Lower leg skin (tissue), 4 donors: ENCODE results near the gene TTC8. TPM values are rescaled to one million over a fixed set of nuclear protein-coding genes. Genes with fewer than 3 reads are reported as not detected.
A peak's percentile ranks its signal among the peaks of the same experiment; 100 is the strongest.

Experiments used
- DNase-seq, 2 donors: peaks; one replicate each; pipeline ENCODE4 v3.0.0-alpha.2; 2019; ENCODE audit warnings: low spot score in 2 of 2
- H3K4me3 ChIP-seq: fragments of 200-600 bp; sonication (generic); 2 replicates; pipeline ENCODE4 v1.5.1; 2017; ENCODE audit warnings: mild to moderate bottlenecking, low read depth; ENCODE audit not compliant: poor library complexity, severe bottlenecking
- CTCF ChIP-seq, 3 donors: fragments of 450-650 bp; IDR thresholded peaks; one replicate each; pipeline ENCODE4 v1.5.1; 2016; ENCODE audit warnings: antibody characterized with exemption in 3 of 3, mild to moderate bottlenecking in 3 of 3, moderate library complexity in 2 of 3
- POLR2A ChIP-seq, 2 donors: fragments of 450-650 bp; IDR thresholded peaks; one replicate each; pipeline ENCODE4 v1.6.1; 2016 to 2017; ENCODE audit warnings: antibody characterized with exemption in 2 of 2, mild to moderate bottlenecking in 1 of 2, moderate library complexity in 1 of 2
- WGBS, 2 donors: methylation state at CpG; one replicate each; pipeline ENCODE4 v1.1.5; 2018; 5-methylcytosine and 5-hydroxymethylcytosine counted together
- intact Hi-C: fragments of 100-400 bp; cut with DNase I; formaldehyde crosslinking; loops from one replicate; pipeline ENCODE4 v1.15.0; 2023; ENCODE audit warnings: low total_unique reads
- total RNA-seq, 4 donors: library from RNA; depleted of rRNA; stranded (reverse); fragments of >200 nt; gene quantifications; one replicate each; pipeline ENCODE4 v1.1.0, GENCODE V29; 2016

Gene TTC8
- total RNA-seq, 4 donors from 2014 or later, result 11.6 to 18.6 (median 17.9) TPM

- no peak for TF ChIP-seq POLR2A (IDR thresholded peaks at IDR 0.05)
- TF ChIP-seq CTCF (IDR thresholded peaks at IDR 0.05), result no peak
- peak in 1 of 2 donors; percentile 26 for DNase-seq
- no peak overlapping the region for H3K4me3 ChIP-seq
- WGBS, 2 donors, result 77 to 79% methylated on average over 3 of the region's 3 CpGs
- intact Hi-C loops, result no loop called here
Observed at GRCh38 chr14:88901991-88902390, 77.5 kb downstream of the TTC8 start.

- H3K4me3 ChIP-seq, result no peak overlapping the region
- peak in 1 of 2 donors; percentile 10 for DNase-seq
- no peak for TF ChIP-seq POLR2A (IDR thresholded peaks at IDR 0.05)
- TF ChIP-seq CTCF (IDR thresholded peaks at IDR 0.05), result no peak
- intact Hi-C loops, result no loop called here
- WGBS, 2 donors, result 90 to 96% methylated on average over 1 of the region's 1 CpG
Observed at GRCh38 chr14:88902850-88903249, 78.4 kb downstream of the TTC8 start.

- TF ChIP-seq CTCF (IDR thresholded peaks at IDR 0.05) (no peak), POLR2A (IDR thresholded peaks at IDR 0.05) (no peak)
- no peak for DNase-seq
- no peak overlapping the region for H3K4me3 ChIP-seq
- WGBS, 2 donors, result 74 to 76% methylated on average over 3 of the region's 3 CpGs
- intact Hi-C loops, result no loop called here
Observed at GRCh38 chr14:88904206-88904647, 79.8 kb downstream of the TTC8 start.

GRCh38 chr14:88904864-88905263, 80.4 kb downstream of the TTC8 start:
- intact Hi-C loops, result no loop called here
- 72 to 76% methylated on average over 5 of the region's 5 CpGs for WGBS, 2 donors

GRCh38 chr14:88908216-88908615, 83.8 kb downstream of the TTC8 start:
- 51 to 58% methylated on average over 1 of the region's 1 CpG for WGBS, 2 donors
- no peak overlapping the region for H3K4me3 ChIP-seq
- peak in 1 of 2 donors; percentile 17 for DNase-seq
- no peak for TF ChIP-seq POLR2A (IDR thresholded peaks at IDR 0.05)
- TF ChIP-seq CTCF (IDR thresholded peaks at IDR 0.05), result no peak
- intact Hi-C loops, result no loop called here

More at GRCh38 chr14:88904864-88905263, 80.4 kb downstream of the TTC8 start:
- DNase-seq, result no peak
- TF ChIP-seq POLR2A (IDR thresholded peaks at IDR 0.05), result no peak
- TF ChIP-seq CTCF (IDR thresholded peaks at IDR 0.05), result no peak
- no peak overlapping the region for H3K4me3 ChIP-seq

- no peak overlapping the region for H3K4me3 ChIP-seq
- TF ChIP-seq POLR2A (IDR thresholded peaks at IDR 0.05) (no peak), CTCF (IDR thresholded peaks at IDR 0.05) (no peak)
- intact Hi-C loops, result no loop called here
- peak in 1 of 2 donors; percentile 76 for DNase-seq
- whole genome bisulfite sequencing, 2 donors, result 93% methylated on average over 3 to 6 of the region's 6 CpGs
Observed at GRCh38 chr14:88910386-88910785, 85.9 kb downstream of the TTC8 start.
